ENCODE measurements around the gene MEA1. TPM values are rescaled to one million over a fixed set of nuclear protein-coding genes. Genes with fewer than 3 reads are reported as not detected.

The MEA1 gene
- total and polyA plus RNA-seq, 4 experiments from 2014 or later: 36.2 to 110 (median 60.5) TPM

GRCh38 chr6:42979523-42980177 is 34.1 kb downstream of the MEA1 start:
- peak in 2 of 5 donors; percentile 4 to 48 for DNase-seq
- H3K27me3 ChIP-seq (ENCODE audit: insufficient read depth, low read length): no peaks in the 10 kb centered on the region
- H3K27me3 Mint-ChIP-seq: no peaks in the 10 kb centered on the region
- H3K9me3 Mint-ChIP-seq: no peaks in the 10 kb centered on the region
- peak overlapping the region; percentile 77 for H3K27ac ChIP-seq (ENCODE audit: low read depth, low read length)
- peaks cover 4 to 13% of the 10 kb centered on the region in 2 donors for H3K36me3 Mint-ChIP-seq
- H3K36me3 ChIP-seq (ENCODE audit: insufficient read depth, low read length): no peaks in the 10 kb centered on the region
- peak overlapping the region; percentile 92 to 99 (median 96) for H3K4me3 Mint-ChIP-seq
- ChIA-PET CTCF (ENCODE audit: partially characterized antibody) (interaction anchor here (0.6 to 2.1 kb wide), 7 partner anchors 17 to 518 kb away, joined by 3 to 12 read pairs (median 4); partner anchors contain the start of genes CNPY3, CUL7 and KLHDC3), POLR2A (ENCODE audit: partially characterized antibody) (interaction anchor here (0.7 to 4.2 kb wide), 40 partner anchors 9 to 537 kb away, joined by 3 to 100 read pairs (median 6); partner anchors contain the start of genes BICRAL, CNPY3, CUL7 and GNMT)
- intact Hi-C loops (cut with micrococcal nuclease): loop anchor here (1.0 kb wide), 4 partner anchors 34 to 80 kb away; partner anchors contain the start of genes CNPY3, CUL7, KLC4 and MEA1
- H3K4me1 ChIP-seq (ENCODE audit: insufficient read depth, low read length): peaks cover 57% of the 10 kb centered on the region
- H3K4me1 Mint-ChIP-seq: peaks cover 31 to 64% (median 46%) of the 10 kb centered on the region in 4 donors
- H3K27ac Mint-ChIP-seq: peak overlapping the region; percentile 93 to 99 (median 98)
- no peaks in the 10 kb centered on the region for H3K9me3 ChIP-seq (ENCODE audit: control insufficient read depth in 1 of 2, low read length in 2 of 2)
- H3K4me3 ChIP-seq (ENCODE audit: low read length in 2 of 2): peak overlapping the region; percentile 70 to 75

GRCh38 chr6:42978839-42979522 is 34.8 kb downstream of the MEA1 start, which contains the start of gene PEX6:
Gene PEX6, minus strand, starts transcription at chr6:42979181. Its CDS starts 31 bp downstream, at chr6:42979150.
- H3K27me3 ChIP-seq (ENCODE audit: insufficient read depth, low read length): no peaks in the 10 kb centered on the region
- POLR2A ChIA-PET (ENCODE audit: partially characterized antibody): interaction anchor here (0.7 to 4.2 kb wide), 41 partner anchors 8 to 538 kb away, joined by 3 to 100 read pairs (median 6); partner anchors contain the start of genes BICRAL, CNPY3, CUL7 and GNMT
- H3K27ac ChIP-seq (ENCODE audit: low read depth, low read length): peak within 1 kb of the TSS; percentile 77
- H3K36me3 ChIP-seq (ENCODE audit: insufficient read depth, low read length): no peaks in the 10 kb centered on the region
- no peaks in the 10 kb centered on the region for H3K27me3 Mint-ChIP-seq
- H3K9me3 ChIP-seq (ENCODE audit: control insufficient read depth in 1 of 2, low read length in 2 of 2): no peaks in the 10 kb centered on the region
- intact Hi-C loops (cut with micrococcal nuclease): loop anchor here (1.0 kb wide), 4 partner anchors 34 to 80 kb away; partner anchors contain the start of genes CNPY3, CUL7, KLC4 and MEA1
- peaks cover 30 to 63% (median 43%) of the 10 kb centered on the region in 4 donors for H3K4me1 Mint-ChIP-seq
- H3K4me3 ChIP-seq (ENCODE audit: low read length in 2 of 2): peak within 1 kb of the TSS; percentile 70 to 75
- peak; percentile 87 to 98 (median 92) for DNase-seq
- CTCF ChIA-PET (ENCODE audit: partially characterized antibody): interaction anchor here (1.1 to 2.1 kb wide), 5 partner anchors 14 to 50 kb away, joined by 4 to 12 read pairs (median 4); partner anchors contain the start of gene CNPY3
- peaks cover 4 to 13% of the 10 kb centered on the region in 2 donors for H3K36me3 Mint-ChIP-seq
- H3K4me3 Mint-ChIP-seq: peak within 1 kb of the TSS; percentile 92 to 99 (median 96)
- H3K9me3 Mint-ChIP-seq: no peaks in the 10 kb centered on the region
- peak within 1 kb of the TSS; percentile 93 to 99 (median 98) for H3K27ac Mint-ChIP-seq
- peaks cover 56% of the 10 kb centered on the region for H3K4me1 ChIP-seq (ENCODE audit: insufficient read depth, low read length)

DNA sequence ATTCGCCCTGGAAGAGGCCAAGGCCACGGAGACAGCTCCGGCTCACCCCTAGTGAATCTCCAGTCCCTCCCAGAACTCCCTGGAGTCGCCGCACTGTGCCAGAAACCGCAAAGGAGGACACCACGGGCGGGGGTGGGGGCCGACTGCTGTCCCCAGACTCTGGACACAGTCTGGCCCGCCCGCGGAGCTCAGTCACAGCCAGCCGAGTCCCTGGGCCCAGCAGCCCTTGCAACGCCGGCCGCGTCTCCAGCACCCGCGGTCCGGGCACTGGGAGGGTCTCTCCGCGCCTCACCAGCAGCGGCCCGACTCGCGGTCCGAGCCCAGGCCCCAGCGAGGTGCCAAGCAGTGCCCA is 35.3 kb downstream of the MEA1 start:
- no peaks in the 10 kb centered on the region for H3K27me3 ChIP-seq (ENCODE audit: insufficient read depth, low read length)
- peaks cover 4 to 12% of the 10 kb centered on the region in 2 donors for H3K36me3 Mint-ChIP-seq
- intact Hi-C loops (cut with micrococcal nuclease): no loop called here
- no peaks in the 10 kb centered on the region for H3K9me3 Mint-ChIP-seq
- no peaks in the 10 kb centered on the region for H3K27me3 Mint-ChIP-seq
- peak in 1 of 5 donors; percentile 7 for DNase-seq
- H3K4me3 Mint-ChIP-seq: peak overlapping the region; percentile 80 to 91 (median 88)
- no peaks in the 10 kb centered on the region for H3K36me3 ChIP-seq (ENCODE audit: insufficient read depth, low read length)
- peaks cover 51% of the 10 kb centered on the region for H3K4me1 ChIP-seq (ENCODE audit: insufficient read depth, low read length)
- H3K9me3 ChIP-seq (ENCODE audit: control insufficient read depth in 1 of 2, low read length in 2 of 2): no peaks in the 10 kb centered on the region
- peak overlapping the region; percentile 78 to 94 (median 93) for H3K27ac Mint-ChIP-seq
- POLR2A ChIA-PET (ENCODE audit: partially characterized antibody): interaction anchor here (0.8 to 4.2 kb wide), 33 partner anchors 8 to 539 kb away, joined by 3 to 100 read pairs (median 6); partner anchors contain the start of genes BICRAL, CNPY3, CUL7 and GNMT
- H3K4me3 ChIP-seq (ENCODE audit: low read length in 2 of 2): peak overlapping the region in 1 of 2 donors; percentile 70
- peak overlapping the region; percentile 77 for H3K27ac ChIP-seq (ENCODE audit: low read depth, low read length)
- H3K4me1 Mint-ChIP-seq: peaks cover 27 to 61% (median 39%) of the 10 kb centered on the region in 4 donors
- CTCF ChIA-PET (ENCODE audit: partially characterized antibody): interaction anchor here (1.1 to 2.1 kb wide), 5 partner anchors 13 to 49 kb away, joined by 4 to 12 read pairs (median 4); partner anchors contain the start of gene CNPY3

- intact Hi-C loops (cut with micrococcal nuclease): no loop called here
- H3K36me3 Mint-ChIP-seq: peaks cover 7 to 22% of the 10 kb centered on the region in 2 donors
- Histone ChIP-seq H3K4me1 (ENCODE audit: insufficient read depth, low read length) (peaks cover 43% of the 10 kb centered on the region), H3K36me3 (ENCODE audit: insufficient read depth, low read length) (no peaks in the 10 kb centered on the region), H3K4me3 (ENCODE audit: low read length in 2 of 2) (no peak overlapping the region), H3K27me3 (ENCODE audit: insufficient read depth, low read length) (no peaks in the 10 kb centered on the region), H3K9me3 (ENCODE audit: control insufficient read depth in 1 of 2, low read length in 2 of 2) (no peaks in the 10 kb centered on the region), H3K27ac (ENCODE audit: low read depth, low read length) (no peak overlapping the region)
- ChIA-PET CTCF (ENCODE audit: partially characterized antibody) (interaction anchor here (0.7 to 1.2 kb wide), 5 partner anchors 9 to 168 kb away, joined by 3 read pairs; partner anchors contain the start of gene CNPY3), POLR2A (ENCODE audit: partially characterized antibody) (interaction anchor here (0.9 to 2.6 kb wide), 6 partner anchors 9 to 79 kb away, joined by 3 to 10 read pairs (median 6); partner anchors contain the start of genes CNPY3, CUL7, KLHDC3 and PPP2R5D)
- H3K27ac Mint-ChIP-seq: peak overlapping the region in 4 of 7 donors; percentile 22 to 73 (median 68)
- peaks cover 21 to 45% (median 33%) of the 10 kb centered on the region in 4 donors for H3K4me1 Mint-ChIP-seq
- no peaks in the 10 kb centered on the region for H3K9me3 Mint-ChIP-seq
- no peaks in the 10 kb centered on the region for H3K27me3 Mint-ChIP-seq
- DNase-seq: no peak
- no peak overlapping the region for H3K4me3 Mint-ChIP-seq
These were observed 38.7 kb downstream of the MEA1 start for GRCh38 chr6:42974919-42975505.

DNA sequence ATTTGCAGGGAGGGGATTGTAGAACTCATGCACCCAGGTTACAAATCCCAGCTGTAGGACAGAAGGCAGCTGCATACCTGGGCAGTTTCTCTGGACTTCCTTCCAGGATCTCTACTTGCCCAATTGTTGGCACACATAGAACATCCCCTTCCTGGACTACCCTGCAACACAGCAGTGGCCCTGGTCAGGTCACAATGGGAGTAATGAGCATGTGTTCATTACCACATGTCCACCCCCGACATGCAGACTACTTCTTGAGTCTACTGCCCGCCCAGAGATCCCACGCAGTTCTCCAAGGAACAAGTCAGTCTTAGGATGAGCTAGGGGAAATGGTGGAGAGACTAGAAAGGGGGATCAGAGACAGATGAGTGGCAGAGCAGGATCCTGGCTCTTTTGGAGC is 39.8 kb downstream of the MEA1 start:
- H3K36me3 ChIP-seq (ENCODE audit: insufficient read depth, low read length): peaks cover 6% of the 10 kb centered on the region
- no peak overlapping the region for H3K4me3 Mint-ChIP-seq
- ChIA-PET POLR2A (ENCODE audit: partially characterized antibody) (interaction anchor here (0.7 to 2.6 kb wide), 4 partner anchors 10 to 58 kb away, joined by 4 to 8 read pairs (median 5); partner anchors contain the start of genes CNPY3 and PPP2R5D), CTCF (ENCODE audit: partially characterized antibody) (no interaction called here)
- H3K27ac ChIP-seq (ENCODE audit: low read depth, low read length): no peak overlapping the region
- DNase-seq: no peak
- no peaks in the 10 kb centered on the region for H3K9me3 ChIP-seq (ENCODE audit: control insufficient read depth in 1 of 2, low read length in 2 of 2)
- intact Hi-C loops (cut with micrococcal nuclease): no loop called here
- no peaks in the 10 kb centered on the region for H3K9me3 Mint-ChIP-seq
- no peak overlapping the region for H3K4me3 ChIP-seq (ENCODE audit: low read length in 2 of 2)
- H3K27ac Mint-ChIP-seq: peak overlapping the region in 5 of 7 donors; percentile 14 to 65 (median 37)
- H3K27me3 ChIP-seq (ENCODE audit: insufficient read depth, low read length): no peaks in the 10 kb centered on the region
- peaks cover 10 to 19% of the 10 kb centered on the region in 2 donors for H3K36me3 Mint-ChIP-seq
- H3K4me1 Mint-ChIP-seq: peaks cover 13 to 38% (median 23%) of the 10 kb centered on the region in 4 donors
- H3K4me1 ChIP-seq (ENCODE audit: insufficient read depth, low read length): peaks cover 37% of the 10 kb centered on the region
- H3K27me3 Mint-ChIP-seq: no peaks in the 10 kb centered on the region

DNA sequence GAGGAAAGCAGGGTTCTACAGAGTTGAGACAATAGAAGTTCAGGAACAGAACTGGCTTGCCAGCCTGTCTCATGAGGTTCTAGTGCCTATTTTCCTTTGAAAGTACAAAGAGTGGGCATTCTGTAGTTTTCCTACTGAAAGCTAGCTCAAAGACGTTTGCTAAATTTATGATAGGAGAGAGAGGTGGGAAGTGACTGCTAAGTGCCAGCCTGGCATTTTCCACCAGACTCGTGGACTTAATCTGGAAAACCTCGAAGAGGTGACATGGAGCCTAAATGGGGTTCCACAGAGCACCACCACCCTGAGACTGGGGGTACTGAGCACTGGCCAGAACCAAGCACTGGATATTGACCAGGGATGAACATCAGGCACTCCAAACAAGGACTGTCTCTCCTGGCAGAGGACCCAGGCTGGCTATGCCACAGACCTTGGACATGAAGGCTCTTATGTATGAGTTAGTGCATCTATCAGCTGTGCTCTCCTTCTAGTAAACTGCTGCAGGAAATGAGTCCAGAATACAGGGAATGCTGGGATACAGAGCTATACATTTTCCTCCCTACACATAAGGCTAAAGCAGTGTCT is 41.9 kb downstream of the MEA1 start:
- Histone ChIP-seq H3K4me1 (ENCODE audit: insufficient read depth, low read length) (peaks cover 21% of the 10 kb centered on the region), H3K27ac (ENCODE audit: low read depth, low read length) (no peak overlapping the region), H3K36me3 (ENCODE audit: insufficient read depth, low read length) (peaks cover 11% of the 10 kb centered on the region), H3K9me3 (ENCODE audit: control insufficient read depth in 1 of 2, low read length in 2 of 2) (no peaks in the 10 kb centered on the region), H3K27me3 (ENCODE audit: insufficient read depth, low read length) (no peaks in the 10 kb centered on the region), H3K4me3 (ENCODE audit: low read length in 2 of 2) (no peak overlapping the region)
- Mint-ChIP-seq H3K4me3 (no peak overlapping the region), H3K27ac (no peak overlapping the region), H3K36me3 (peaks cover 11 to 19% of the 10 kb centered on the region in 2 donors), H3K4me1 (peaks cover 7 to 26% (median 12%) of the 10 kb centered on the region in 4 donors), H3K9me3 (no peaks in the 10 kb centered on the region), H3K27me3 (no peaks in the 10 kb centered on the region)
- ChIA-PET CTCF (ENCODE audit: partially characterized antibody) (no interaction called here), POLR2A (ENCODE audit: partially characterized antibody) (interaction anchor here (1.0 to 2.5 kb wide), 5 partner anchors 7 to 42 kb away, joined by 3 to 12 read pairs (median 5); partner anchors contain the start of genes GNMT, PEX6 and PPP2R5D)
- intact Hi-C loops (cut with micrococcal nuclease): no loop called here
- DNase-seq: no peak

Measured in CD4-positive, alpha-beta memory T cell (primary cell).